Activated CD4-positive, alpha-beta T cell treated with anti-CD3 and anti-CD28 coated beads for 24 hours (primary cell): ENCODE measurements around the gene TCF7L1.

ENCODE experiments used
- DNase-seq, 2 donors: peaks; one replicate each; pipeline ENCODE4 v3.0.0-alpha.2; 2020; ENCODE audit warnings: low read depth in 2 of 2

TCF7L1 gene

DNA sequence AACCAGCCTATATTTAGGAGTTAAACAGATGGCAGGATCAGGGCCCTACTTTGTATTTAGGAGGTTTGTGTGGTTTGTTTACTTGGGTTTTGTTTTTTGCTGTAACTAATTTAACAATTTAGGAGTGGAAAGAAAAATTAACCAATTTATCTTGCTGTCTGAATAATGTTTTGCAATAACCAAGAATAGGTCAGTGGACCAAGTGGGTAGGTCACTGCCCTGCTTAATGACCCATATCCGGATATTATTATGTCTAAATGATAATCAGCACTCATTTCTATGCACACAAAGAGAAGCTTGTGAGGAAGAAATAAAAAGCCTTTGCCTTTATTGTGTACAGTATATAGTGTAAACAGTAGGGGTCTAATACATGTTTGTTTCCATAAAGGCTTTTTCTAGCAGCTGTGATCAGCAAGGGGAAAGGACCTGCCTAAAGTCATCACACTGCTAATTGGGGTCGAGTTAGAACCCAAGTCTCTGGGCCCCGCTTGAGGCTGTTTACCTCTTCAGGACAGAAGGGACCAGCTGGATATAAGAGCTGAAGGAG is 118.0 kb downstream of the TCF7L1 start:
- no peak for DNase-seq

DNA sequence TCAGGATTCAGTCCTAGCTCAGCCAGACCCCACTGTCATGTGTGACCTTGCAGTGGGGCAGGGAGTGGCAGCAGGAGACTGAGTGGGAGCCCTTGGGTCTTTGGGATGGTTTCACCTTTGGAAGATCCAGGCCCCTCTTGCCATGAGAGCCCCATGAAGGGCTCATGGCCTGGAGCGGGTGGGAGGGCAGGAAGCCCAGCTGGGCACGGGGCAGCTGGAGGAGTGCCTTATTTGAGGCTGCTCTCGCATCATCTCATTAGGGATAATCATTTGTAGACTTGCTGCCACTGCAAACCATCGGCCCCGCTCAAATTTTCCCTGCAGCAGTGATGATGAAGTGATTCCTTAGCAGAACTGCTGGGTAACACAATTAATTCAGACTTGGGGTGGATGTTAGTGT is 120.7 kb downstream of the TCF7L1 start:
- DNase-seq = no peak

DNA sequence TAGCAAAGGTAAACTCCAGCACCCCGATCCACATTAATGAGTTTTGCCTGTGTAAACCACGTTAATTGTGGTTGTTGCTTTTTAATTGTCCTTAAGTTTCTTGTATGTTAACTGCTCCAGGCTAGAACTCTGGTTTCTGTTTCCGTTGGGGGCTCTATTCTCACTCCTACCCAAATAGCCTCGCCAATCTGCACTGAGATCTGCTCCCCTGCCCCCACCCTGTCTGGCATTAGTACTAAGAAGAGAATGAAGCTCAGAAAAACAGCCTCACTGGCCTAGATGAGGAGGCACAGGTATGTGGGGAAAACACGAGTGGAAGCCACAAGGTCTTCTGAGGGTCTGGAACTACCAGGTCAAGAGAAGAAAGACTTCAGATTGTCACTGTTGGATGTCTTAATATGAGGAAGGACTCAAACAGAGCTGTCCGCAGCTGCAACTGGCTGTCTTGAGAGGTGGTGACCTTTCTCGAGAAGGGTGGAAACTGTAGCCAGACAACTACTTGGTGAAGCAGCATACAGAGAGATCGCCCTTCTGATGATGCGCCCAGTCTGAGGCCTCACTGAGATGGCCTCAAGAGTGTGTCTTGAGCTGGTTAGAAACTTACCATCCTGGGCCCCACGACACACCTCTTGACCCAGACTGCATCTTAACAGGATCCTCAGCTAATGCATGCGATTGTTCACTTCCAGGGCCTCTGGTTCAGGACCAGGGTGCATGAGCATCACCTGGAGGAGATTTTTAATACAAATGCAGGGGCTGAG is 121.5 kb downstream of the TCF7L1 start:
- no peak for DNase-seq

DNA sequence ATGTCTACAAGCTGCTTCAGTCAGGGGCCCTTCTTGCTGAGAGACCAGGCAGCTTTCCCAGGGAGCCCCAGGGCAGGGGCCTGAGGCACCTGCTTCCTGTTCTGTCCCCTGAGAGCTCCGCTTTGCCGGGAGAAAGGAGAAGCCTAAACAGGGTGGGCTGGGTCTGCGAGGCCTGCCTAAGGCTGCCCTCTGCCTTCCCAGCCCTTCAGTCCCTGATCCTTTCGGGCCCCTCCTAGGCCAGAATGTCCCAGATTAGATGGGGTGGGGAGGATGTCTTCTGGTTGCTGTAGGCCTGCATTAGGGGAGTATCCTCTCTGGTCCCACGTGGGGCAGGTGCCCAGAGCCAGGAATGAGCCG is 122.2 kb downstream of the TCF7L1 start:
- DNase-seq = no peak

DNA sequence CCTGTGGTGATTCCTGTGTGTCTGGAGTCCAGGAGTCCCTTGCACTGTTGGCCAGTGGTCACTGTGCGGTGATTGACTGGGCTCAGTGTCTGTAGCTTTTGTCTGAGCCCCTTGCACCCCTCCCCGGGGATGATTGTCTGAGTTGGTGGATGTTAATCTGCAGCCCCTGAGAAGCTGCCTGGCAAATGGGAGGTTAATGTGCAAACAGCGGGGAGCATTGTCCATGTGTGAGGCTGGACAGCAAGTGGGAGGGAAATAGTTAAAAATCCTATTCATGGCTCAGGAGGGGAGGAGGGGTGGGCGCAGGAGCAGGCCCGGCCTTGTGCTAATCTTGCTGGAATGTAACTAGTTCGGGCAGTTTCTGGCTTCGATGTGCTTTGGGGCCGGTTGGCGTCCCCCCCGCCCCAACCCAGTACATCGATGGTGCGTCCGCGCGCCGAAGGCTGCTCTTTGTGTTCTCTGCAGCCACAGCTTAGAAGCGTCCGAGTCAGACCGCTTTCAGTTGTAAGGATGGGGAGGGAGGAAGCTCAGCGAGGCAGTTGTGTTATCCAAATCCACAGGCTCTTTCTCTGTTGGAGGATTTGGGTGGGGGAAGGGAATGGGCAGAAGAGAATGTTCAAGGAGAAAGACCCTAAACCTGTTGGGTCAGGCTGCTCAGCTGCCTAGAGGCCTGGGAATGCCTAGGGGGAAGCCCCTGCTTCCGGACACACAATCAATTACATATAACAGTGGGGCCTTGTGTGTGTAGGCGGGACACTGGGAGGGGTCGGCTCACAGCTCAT is 122.8 kb downstream of the TCF7L1 start:
- DNase-seq = no peak

DNA sequence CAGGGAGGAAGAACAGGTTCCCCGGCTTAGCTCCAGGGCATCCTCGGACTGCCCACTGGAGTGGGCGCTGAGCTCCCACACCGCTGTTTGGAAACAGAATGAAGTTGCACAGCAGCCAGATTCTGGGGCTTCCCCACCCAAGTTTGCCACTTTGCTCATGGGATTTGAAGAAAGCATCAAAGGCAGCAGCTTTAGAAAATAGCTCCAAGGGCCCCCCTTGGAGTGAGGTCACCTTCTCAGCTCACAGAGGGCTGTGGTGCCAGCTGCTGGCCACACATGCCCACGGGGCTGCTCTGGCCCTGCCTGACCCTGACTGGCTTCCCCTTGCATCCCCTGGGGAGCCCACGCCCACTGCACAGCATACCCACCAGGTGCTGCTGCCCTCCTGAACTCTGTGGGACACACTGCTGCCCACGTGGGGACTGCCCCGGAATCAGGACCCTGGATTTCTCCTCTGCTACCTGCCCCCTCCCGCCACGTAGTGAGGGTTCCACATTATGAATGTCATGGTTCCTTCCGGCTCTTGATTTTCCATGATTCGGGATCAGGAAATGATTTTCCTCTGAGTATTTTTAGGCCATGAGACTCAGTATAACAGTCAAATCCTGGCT is 124.3 kb downstream of the TCF7L1 start:
- no peak for DNase-seq

DNA sequence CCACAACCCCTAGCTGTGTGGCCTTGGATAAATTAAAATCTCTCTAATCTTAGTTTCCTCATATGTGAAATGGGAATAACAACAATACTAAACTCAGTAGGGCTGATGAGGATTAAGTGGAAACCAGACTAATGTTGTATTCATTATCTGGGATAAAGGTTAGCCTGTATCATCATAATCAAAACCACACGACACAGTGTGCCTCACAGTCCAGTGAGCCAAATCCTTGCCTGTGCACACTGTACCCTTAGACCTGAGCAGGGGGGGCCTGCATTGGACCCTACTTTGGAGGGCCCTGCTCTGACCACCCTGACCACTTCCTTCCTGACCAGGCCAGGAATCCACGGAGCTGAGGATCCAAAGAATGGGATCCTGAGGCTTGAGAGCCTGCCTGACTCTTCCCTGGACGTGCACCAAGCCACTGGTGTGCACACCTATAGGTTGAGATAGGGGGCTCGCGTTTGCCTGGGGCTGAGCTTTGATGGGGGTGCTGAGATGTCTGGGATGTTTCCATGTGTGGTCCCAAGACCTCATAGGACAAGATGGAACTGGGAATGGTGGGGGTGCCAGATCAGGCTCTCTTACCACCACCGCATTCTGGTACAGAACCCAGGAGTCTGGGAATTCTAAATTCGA is 124.9 kb downstream of the TCF7L1 start:
- no peak for DNase-seq

DNA sequence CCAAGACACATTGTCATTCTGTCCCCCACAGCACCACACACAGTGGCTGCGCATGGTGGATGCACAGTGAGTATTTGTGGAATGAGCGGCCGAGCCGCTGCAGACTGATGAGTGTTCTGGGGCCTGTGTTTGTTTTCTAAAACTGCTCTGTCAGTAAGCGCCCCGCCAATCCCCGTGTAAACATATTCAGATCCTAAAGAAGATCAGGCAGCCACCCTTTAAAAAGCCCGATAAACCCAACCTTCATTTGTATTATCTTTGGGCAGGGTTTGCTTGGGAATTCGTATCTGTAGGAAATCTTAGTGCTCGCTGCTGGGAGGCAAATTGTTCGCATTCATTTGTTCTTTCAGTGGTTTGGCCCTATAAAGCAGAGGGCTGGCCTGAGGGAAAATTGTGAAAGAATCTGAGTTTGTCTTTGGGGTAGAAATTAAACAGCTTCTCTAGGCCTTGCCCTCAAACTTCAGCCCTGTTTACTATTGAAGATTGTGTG is 126.0 kb downstream of the TCF7L1 start:
- DNase-seq = no peak

DNA sequence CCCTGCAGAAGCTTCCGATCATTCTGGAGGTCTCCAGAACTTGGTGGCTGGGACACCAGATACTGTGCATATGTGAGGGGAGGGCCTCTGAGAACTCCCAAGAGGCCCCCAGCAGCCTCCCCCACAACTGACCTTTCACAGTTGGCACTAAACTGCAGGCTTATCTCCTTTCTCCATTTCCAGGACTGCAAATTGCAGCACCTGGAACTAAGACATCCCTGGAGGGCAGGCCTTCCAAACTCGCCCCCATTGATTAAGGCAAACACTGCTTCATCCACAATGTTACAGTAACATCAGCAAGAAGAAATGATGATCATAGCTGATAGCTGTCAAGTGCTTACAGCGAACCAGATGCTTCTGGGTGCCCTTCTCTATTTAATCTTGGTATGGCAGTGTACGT is 126.7 kb downstream of the TCF7L1 start:
- no peak for DNase-seq

DNA sequence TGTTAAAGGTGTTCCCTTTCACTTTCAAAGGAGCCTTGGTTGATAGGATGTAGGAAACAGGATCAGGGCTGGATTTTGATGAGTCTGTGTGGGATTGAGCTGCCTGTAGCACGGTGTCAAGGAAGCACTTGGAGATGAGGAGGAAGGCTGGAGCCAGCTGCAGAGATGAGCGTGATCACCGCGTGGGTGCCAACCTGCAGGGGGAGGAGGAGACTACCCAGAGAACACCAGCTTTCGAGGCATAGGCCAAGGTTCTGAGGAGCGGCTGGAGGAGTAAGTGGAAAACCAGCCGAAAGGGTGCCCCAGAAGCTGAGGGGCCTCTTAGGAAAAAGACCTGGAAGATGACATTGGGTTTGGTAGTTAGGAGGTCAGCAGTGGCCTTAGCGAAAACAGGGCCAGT is 130.4 kb downstream of the TCF7L1 start:
- no peak for DNase-seq

DNA sequence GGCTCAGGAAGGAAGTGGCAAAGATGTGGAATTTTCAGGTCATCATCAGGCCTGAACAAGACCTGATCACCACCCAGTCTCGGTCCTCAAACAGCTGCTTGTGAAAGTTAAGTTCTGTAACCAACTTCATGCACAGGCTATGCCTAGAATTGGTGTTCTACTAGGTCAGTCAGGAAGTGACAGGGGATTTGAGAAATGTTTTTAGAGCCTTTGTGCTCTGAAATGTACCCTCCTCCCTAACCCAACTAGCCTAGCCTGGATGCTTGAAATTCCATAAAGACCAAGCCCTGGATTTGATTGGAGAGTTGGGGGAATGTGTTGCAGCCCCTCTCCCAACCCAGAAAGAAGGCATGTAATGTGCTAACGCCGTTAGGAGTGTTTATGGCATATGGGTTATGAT is 131.3 kb downstream of the TCF7L1 start:
- DNase-seq = no peak

DNA sequence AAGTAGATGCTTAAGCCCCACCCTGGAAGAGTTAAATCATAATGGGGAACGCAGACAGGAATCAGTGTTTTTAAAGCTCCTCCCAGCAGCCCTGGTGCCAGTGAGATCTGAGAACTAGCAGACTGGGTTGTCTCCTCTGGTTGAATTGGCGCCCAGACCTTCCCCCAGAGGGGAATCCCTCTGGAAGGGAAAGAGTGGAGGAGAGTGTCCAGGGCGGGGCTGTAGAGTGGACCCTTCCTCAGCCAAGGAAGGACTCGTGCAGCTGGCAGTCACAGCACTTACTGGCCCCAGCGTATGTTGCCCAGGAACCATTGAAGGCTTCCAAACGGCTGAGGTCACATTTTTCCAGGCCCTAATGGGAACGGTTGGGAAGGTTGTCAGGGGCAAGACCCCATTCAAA is 132.1 kb downstream of the TCF7L1 start:
- DNase-seq = no peak

DNA sequence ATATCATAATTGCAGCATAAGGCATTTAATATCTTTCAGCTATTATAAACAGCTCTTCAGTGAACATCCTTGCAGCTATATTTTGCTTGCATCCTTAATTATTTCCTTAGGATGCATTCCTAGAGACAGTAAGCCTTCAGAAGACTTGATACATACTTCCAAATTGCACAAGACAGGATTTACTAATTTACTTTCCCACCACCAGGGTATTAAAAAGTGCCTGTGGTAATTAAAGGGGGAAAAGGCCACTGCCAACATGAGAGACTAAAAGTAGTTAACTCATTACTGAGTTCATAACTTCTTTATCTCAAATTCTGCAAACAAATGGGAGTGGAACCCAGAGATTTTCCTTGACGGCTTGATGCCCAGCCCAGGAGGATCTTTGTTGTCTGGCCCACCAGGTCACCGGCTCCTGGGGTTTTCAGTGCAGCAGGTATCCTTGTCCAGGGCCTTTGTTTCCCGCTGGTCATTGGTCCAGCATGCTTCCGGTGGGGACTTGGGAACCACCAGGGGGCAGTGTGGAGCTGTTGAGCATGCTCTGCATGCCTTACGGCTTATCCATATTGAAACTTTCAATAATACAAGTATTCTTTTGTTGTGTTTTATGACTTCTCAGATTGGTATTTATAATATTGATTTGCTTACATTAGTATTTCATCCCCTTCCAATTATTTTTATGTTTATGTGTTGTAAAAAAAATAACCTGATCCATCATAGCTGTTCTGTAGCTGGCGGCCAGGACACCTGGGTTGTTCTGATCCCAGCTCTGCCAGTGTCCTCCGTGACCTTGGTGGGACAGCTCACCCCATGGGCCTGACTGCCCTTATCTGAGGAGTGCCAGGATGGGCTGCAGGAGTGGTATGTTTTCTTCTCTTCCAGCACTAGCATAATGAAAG is 133.2 kb downstream of the TCF7L1 start:
- DNase-seq = peak; percentile 59 to 63

DNA sequence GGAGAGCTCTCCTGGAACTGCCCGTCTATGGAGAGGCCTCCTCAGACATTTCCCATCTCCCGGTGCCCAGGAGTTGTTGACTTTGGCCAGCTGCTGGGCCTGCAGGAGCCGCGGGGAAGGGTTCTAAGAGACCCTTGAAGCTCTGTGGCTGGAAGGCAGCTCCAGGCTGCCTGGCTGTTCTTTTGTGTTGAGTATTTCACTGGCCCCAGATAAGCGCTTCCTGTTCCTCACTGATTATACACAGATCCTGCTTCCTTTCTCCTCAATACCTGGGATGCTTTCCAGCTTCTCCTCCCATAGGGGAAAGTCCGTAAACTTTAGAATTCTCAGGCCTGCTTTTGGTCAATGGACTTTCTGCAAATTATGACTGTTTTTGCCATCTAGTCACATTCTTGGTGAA is 136.8 kb downstream of the TCF7L1 start:
- DNase-seq = no peak

DNA sequence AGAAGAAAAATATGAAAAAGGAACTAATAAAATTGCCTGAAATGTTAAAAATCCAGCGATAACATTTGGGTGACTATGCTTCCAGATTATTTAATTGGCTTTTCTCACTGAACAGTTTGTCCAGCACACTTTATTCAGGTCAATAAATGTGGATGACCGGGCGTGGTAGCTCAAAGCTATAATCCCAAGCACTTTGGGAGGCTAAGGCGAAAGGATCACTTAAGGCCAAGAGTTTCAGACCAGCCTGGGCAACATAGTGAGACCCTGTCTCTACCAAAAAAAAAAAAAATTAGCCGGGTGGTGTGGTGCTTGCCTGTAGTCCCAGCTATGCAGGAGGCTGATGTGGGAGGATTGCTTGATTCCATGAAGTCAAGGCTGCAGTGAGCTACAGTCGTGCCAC is 139.2 kb downstream of the TCF7L1 start:
- no peak for DNase-seq

DNA sequence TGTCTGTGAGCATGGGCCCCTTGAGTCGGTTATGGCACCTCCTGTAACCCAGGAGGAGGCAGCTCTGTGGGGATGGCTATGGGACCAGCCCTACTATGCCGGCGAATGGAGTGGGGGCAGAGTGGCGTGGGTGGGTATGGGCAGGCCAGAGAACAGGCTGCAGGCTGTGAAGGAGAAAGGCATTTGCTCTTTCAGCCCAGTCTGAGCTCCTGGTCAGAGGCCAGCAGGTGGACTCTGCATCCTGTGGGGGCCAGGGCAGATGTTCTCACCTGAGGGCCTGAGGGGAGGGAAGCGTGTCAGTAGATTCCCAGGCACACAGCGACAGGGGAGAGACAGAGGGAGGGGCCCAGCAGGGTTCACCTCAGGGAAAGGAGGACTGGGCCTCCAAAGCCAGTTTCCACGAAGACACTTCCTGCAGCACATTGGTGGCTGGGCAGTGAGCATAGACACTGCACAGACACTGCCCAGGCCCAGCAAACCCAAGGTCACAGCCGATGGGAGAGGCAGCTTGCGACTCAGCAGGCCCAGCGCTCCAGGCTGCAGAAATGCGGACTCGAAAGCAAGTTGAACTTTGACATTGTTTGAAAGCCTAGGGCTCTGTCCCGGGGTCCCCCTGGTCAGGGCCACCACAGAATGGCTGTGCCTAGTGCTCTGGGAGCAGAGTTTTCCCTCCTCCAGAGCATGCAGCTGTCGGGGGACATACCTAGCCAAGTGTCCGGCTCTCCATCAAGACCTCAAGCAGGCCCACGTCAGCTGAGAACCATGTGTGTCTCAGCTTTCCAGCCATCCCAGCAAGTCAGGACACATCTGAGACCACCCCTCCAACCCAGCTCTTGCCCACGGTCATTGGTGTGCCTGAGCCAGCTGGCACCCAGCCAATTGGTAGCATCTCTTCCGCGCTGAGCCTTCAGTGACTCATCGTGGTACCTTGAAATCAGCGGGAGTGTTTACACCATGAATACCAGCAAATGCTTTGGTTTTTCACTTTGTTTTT is 140.8 kb downstream of the TCF7L1 start:
- DNase-seq = no peak

DNA sequence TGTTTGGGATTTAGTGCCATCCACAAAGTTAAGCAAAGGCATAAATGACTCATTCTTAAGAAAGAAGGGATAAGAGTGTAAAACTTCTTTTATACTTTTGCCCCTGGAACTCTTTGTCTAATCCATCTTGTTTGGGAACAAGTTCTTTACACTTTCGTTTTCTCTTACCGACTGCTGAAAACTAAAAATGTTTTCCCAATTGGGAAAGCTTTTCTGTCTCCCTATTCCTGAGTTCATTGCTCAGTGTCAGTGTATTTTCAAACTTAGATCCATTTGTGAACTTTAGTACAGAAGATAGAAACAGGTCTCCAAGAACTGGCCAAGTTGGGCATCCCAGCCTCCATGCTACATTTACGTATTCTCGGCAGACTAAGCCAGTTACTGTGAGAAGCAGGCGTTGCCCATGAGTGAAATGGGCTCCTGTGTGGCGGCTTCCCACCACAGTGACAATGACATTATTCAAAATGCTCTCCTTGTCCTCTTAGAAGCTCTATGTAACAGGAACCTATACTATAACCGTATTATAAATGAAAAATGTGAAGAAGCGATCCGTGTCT is 142.9 kb downstream of the TCF7L1 start:
- DNase-seq = no peak

DNA sequence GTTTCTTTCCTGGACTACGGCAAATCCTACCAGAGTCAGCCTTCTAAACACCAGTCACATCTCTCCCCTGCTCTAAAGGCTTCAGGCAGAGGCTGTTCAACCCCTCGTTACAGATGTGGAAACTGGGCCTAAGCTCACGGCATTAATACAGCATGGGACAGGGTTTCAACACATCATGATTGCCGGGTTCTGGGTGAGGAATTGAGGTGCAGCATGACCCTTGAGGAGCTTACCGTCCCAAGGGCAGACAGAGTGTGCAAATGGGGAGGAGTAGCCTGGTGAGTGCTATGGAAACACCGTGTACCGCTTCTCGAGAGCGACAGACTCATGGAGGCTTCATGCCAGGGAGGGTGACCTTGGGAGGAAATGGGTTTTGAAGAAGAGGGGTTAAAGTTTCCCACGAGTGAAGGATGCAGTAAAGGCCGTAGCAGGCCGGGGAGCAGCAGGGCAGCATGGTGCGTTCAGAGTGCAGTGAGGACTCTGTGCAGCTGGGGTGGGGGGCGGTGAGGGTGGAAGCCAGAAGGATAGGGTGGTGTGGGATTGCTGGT is 143.5 kb downstream of the TCF7L1 start:
- no peak for DNase-seq
